Muscle of arm (tissue), 12 donors: ENCODE data around the gene PSTPIP1. TPM values are rescaled to one million over a fixed set of nuclear protein-coding genes. Genes with fewer than 3 reads are reported as not detected.

Experiments used
- DNase-seq: peaks from one replicate; pipeline ENCODE4 v3.0.0-alpha.2; 2013
- polyA plus RNA-seq, 12 donors: library from polyadenylated mRNA; unstranded; fragments of 120-200 nt; gene quantifications; one replicate each; pipeline ENCODE4 v1.2.1, GENCODE V29; 2013; ENCODE audit not compliant: insufficient read length in 12 of 12

PSTPIP1 gene
- polyA plus RNA-seq, 12 donors: 1.4 to 7.2 (median 2.0) TPM; not detected in 2

GRCh38 chr15:77070180-77070494 lies 75.2 kb downstream of the PSTPIP1 start:
- DNase-seq: peak; percentile 65

GRCh38 chr15:77070495-77071304 lies 75.8 kb downstream of the PSTPIP1 start, which contains the start of gene TSPAN3:
Gene TSPAN3 (minus strand): TSS chr15:77071109. CDS start chr15:77070954, 155 bp downstream.
- peak; percentile 95 for DNase-seq

GRCh38 chr15:77071305-77072223 lies 76.6 kb downstream of the PSTPIP1 start:
- no peak for DNase-seq

DNA sequence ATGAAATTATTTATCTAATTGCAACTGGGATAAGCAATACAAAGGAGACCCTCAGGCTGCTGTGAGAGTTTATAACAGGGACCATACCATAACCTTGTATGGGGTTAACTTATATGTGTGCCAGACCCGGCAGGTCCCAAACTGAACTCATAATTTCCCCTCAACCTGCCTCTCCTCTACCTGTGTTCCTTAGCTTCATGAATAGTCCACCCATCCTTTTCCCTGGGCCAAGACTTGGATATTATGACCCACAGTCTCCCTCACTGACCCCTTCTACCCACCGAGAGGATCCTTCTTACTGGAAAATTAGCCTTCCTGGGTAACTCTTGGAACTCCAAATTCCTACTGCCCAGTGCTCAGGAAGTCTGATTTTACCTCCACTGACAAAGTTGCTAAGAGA lies 79.4 kb downstream of the PSTPIP1 start:
- no peak for DNase-seq

- DNase-seq: no peak
These were observed 80.6 kb downstream of the PSTPIP1 start for GRCh38 chr15:77075528-77075927.

- DNase-seq: no peak
These were observed 81.5 kb downstream of the PSTPIP1 start for GRCh38 chr15:77076323-77076915.

DNA sequence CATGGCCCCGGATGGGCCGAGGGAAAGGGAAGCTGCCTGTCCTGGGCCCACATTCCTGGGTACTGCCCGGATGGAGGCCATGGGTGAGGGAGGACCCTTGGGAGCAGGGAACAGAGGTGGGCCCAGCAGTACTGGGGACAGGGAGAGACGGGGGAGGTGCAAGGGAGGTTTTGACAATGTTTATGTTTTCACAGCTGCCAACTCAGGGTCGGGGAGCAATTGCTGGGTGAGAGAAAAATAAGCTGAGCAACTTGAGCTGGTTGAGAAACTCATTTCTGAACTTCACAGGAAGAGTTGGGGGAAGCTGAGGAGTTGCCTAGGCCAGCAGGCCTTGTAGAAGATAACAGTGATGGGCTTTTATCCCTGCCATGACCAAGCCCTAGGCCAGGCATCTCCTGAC lies 87.0 kb downstream of the PSTPIP1 start:
- no peak for DNase-seq

- DNase-seq: no peak
These were observed 88.6 kb downstream of the PSTPIP1 start for GRCh38 chr15:77083381-77084160.

GRCh38 chr15:77084436-77084835 lies 89.5 kb downstream of the PSTPIP1 start:
- no peak for DNase-seq

- DNase-seq: no peak
These were observed 90.4 kb downstream of the PSTPIP1 start for GRCh38 chr15:77085297-77085696.

Other genes with a start within 250 kb of the PSTPIP1 start
- gene SCAPER, start 89.8 kb upstream of the PSTPIP1 start, polyA plus RNA-seq: 100 to 1,000 TPM in 1 of 12 donors, 10 to 100 TPM in 10, not detected in 1; 32.0 to 103 (median 84.6) TPM
- gene RCN2, start 63.4 kb upstream of the PSTPIP1 start, polyA plus RNA-seq: 100 to 1,000 TPM in 10 of 12 donors, 10 to 100 TPM in 1, not detected in 1; 86.8 to 140 (median 125) TPM
- 100 to 1,000 TPM in 11 of 12 donors, not detected in 1; 263 to 440 (median 398) TPM for gene TSPAN3, start 76.0 kb downstream of the PSTPIP1 start, polyA plus RNA-seq